Retinal pigment epithelial cell (primary cell): Measurements from ENCODE around the gene RFC2.
A peak's percentile ranks its signal among the peaks of the same experiment; 100 is the strongest.

Experiments used
- DNase-seq: peaks from one replicate; pipeline ENCODE4 v3.0.0-alpha.2; 2010; ENCODE audit warnings: low read depth
- H3K4me3 ChIP-seq: 2 replicates; pipeline ENCODE4 v1.5.1; 2011; ENCODE audit warnings: mild to moderate bottlenecking, low read length, control low read depth, moderate library complexity
- TF ChIP-seq, protein P1 (sequence below): conservative IDR thresholded peaks from 2 replicates; pipeline ENCODE4 v1.5.1; 2011; ENCODE audit warnings: low read depth, low read length, control low read depth, inconsistent platforms

RFC2 gene

DNA sequence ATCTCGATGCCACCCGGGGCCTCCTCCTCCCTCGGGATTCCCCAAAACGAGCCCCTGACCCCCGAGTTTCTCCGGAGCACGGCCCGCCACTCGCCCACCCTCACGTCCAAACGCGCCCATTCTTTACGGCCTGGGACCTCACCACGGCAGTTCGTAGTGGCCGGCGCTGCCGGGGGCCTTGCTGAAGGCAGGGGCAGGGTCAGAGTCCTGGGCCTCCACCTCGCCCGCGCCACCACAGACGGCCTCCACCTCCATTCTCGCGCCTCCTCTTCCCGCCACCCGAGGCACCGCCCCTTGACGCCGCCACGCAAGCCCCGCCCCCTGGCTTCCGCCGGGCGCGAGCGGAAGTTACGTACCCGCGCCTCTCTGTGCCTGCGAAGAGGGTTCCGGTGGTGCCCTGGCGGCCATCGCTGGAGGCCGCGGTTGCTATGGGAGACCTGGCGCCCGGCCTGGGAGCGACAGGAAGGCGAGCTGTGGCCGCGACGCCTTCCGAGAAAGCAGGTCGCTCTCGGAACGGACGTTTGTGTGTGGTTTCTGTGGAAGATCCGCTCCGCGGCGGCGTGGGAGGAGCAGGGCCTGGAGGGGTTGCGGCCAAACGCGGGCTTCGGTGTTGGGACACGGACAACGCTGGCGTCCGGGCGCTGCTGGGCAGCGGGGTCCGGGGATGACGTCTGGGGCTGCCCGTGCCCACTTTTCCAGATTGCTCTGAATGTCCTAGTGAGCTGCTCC lies at the start of gene RFC2:
Gene RFC2 (minus strand): TSS at position 271 of the 729 bp plus-strand sequence. CDS start 16 bp downstream, at position 255.
- TF ChIP-seq, protein P1, sequence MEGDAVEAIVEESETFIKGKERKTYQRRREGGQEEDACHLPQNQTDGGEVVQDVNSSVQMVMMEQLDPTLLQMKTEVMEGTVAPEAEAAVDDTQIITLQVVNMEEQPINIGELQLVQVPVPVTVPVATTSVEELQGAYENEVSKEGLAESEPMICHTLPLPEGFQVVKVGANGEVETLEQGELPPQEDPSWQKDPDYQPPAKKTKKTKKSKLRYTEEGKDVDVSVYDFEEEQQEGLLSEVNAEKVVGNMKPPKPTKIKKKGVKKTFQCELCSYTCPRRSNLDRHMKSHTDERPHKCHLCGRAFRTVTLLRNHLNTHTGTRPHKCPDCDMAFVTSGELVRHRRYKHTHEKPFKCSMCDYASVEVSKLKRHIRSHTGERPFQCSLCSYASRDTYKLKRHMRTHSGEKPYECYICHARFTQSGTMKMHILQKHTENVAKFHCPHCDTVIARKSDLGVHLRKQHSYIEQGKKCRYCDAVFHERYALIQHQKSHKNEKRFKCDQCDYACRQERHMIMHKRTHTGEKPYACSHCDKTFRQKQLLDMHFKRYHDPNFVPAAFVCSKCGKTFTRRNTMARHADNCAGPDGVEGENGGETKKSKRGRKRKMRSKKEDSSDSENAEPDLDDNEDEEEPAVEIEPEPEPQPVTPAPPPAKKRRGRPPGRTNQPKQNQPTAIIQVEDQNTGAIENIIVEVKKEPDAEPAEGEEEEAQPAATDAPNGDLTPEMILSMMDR, result no peak
- peak within 1 kb of the TSS; percentile 94 for H3K4me3 ChIP-seq
- DNase-seq, result peak; percentile 76

DNA sequence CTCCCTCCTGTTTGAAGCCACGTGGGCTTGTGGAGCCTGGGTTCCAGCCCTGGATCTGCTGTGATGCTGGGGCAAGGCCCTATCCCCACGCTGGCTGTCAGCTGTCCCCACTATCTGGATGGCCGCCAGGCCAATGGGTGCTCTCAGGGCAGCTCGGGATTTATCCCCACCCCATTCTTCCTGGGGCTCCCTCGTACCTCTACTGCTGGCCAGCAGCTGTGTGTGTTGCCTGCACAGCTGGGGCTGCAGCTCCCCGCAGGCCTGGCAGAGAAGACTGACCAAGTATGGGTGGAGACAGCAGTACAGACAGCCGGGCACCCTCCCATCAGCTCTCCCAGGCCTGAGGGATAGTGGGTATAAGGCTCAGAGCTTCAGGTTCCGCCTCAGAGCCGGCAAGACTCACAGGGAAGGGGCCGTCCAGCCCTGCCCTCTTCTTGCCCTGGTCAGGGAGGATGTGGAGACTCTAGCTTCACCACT lies 48.6 kb upstream of the RFC2 start:
- no peak for DNase-seq
- TF ChIP-seq, protein P1, result no peak
- H3K4me3 ChIP-seq, result no peak overlapping the region

DNA sequence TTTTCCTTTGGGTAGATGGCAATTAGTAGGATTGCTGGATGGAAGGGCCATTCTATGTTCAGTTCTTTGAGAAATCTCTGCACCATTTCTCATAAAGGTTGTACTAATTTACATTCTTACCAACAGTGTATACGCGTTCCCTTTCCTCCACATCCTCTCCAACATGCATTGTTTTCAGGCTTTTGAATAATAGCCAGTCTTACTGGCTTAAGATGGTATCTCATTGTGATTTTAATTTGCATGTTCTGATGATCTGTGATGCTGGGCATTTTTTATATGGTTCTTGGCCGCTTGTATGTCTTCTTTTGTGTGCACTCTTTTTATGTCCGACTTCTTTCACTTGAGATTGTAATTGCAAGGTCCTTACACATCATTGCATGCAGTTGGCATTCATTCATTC lies 46.7 kb upstream of the RFC2 start:
- TF ChIP-seq, protein P1, result no peak
- no peak overlapping the region for H3K4me3 ChIP-seq
- no peak for DNase-seq

DNA sequence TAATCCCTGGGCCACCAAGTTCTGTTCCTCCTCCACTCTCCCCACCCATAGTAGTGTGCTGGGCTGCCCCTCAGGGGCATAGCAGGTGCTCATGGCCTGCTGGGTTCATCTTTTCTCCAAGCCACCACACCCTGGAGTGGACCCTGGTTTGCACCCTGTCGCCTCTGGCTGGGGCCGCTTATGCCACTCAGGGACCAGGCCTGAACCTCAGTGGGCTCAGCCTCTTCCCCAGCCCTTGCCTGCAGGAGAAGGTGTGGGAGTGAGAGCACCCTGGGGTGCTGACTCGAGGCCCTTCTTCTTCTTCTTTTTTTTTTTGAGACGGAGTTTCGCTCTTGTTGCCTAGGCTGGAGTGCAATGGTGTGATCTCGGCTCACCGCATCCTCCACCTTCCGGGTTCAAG lies 45.2 kb upstream of the RFC2 start:
- no peak overlapping the region for H3K4me3 ChIP-seq
- TF ChIP-seq, protein P1, result no peak
- no peak for DNase-seq

DNA sequence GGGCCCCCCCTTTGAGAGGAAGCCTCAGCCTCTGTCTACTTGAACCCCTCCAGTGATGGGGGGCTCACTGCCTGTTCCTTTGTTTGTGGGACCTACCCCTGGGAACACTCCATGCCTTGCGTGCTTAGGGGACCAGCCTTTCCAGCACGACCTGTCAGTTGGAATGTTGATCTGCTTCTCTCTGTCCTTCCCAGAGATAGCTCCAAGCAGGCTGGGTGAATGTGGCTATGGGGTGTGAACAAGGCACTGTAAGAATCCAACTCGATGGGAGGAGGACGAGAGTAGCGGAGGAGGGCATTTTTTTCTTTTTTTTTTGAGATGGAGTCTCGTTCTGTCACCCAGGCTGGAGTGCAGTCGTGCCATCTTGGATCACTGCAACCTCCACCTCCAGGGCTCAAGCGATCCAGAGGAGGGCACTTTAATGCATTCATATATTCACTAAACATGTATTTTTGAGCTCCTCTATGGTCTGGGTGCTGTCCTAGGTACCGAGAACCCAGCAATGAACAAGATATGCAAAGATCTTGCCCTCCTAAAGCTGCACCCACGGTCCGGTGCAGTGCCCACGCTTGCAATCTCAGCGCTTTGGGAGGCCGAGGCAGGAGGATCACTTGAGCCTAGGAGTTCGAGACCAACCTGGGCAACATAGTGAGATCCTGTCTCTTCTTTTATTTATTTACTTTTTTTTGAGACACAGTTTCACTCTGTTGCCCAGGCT lies 43.5 kb upstream of the RFC2 start:
- DNase-seq, result no peak
- H3K4me3 ChIP-seq, result no peak overlapping the region
- TF ChIP-seq, protein P1, result no peak

DNA sequence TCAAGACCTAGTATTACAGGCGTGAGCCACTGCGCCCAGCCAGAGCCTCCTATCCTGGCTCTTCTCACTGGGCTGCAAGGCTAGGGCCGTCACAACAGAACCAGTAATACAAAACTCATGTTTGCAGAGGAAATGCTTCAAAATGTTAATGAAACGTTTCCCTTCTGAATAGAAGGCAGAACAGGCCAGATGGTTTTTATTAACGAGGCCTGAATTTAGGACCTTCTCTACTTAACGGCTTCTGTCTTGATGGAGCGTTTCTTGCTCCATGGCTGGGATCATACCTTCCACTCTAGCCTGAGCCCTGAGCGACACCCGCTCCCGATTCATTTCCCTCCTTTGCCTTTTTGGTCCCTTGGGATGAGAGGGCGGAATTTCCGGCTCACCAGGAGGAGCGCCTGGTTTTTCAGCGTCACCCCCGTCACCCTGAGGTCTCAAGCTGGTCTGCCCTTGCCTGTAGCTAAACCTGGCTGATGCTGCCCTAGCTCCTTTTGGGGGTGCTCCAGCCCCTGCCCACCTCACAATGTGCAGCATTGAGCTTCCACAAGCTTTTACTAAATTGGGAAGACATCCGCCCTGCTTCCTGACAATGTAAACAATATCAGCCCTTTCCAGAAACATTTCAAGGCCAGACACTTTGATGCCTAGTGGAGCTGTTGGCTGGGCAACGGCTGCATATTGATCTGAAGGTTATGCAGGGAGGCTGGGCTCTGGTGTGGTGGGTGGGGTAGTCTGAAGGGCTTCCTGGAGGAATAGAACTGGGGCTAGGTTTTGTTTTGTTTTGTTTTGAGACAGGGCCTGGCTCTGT lies 40.2 kb upstream of the RFC2 start:
- no peak overlapping the region for H3K4me3 ChIP-seq
- no peak for DNase-seq
- TF ChIP-seq, protein P1, result no peak
